SK-N-SH (cell line): ENCODE data around the gene TMPRSS11E. TPM values are rescaled to one million over a fixed set of nuclear protein-coding genes. Genes with fewer than 3 reads are reported as not detected.

Experiments used
- CTCF ChIA-PET: fragments of 300-600, 350-600 bp; formaldehyde crosslinking; extraction: SDS; loops from one replicate; lab custom pipeline; 2021; lab: Yijun Ruan, JAX
- POLR2A ChIA-PET: fragments of 350-600 bp; sonication (Branson Sonifier 250); formaldehyde crosslinking; extraction: SDS; loops from one replicate; lab custom pipeline; 2020; ENCODE audit warnings: antibody characterized with exemption, inconsistent platforms; lab: Yijun Ruan, JAX
- DNase-seq: peaks from one replicate; pipeline ENCODE4 v3.0.0; 2012
- H2AFZ ChIP-seq: fragments of 200-600 bp; sonication (generic); 2 replicates; pipeline ENCODE4 v1.8.1; 2016; ENCODE audit warnings: antibody characterized with exemption, mild to moderate bottlenecking, low read depth
- H3F3A ChIP-seq: fragments of 200-600 bp; sonication (generic); replicated peaks from 2 replicates; pipeline ENCODE3; 2016; ENCODE audit warnings: antibody characterized with exemption, mild to moderate bottlenecking; ENCODE audit not compliant: insufficient read depth
- H3K27ac ChIP-seq, 2 experiments: fragments of 200-500 bp in 1 of 2; fragments of 200-600 bp in 1 of 2; sonication (Bioruptor generic) in 1 of 2; sonication (generic), shearing (Covaris generic) in 1 of 2; 2 replicates each; pipeline versions ENCODE4 v1.5.1 to v1.6.1; 2014 to 2016; ENCODE audit warnings: low read depth in 2 of 2, inconsistent platforms in 1 of 2, low read length in 1 of 2, mild to moderate bottlenecking in 1 of 2, mixed read lengths in 1 of 2
- H3K27me3 ChIP-seq: fragments of 200-600 bp; sonication (generic), shearing (Covaris generic); 2 replicates; pipeline ENCODE4 v1.6.1; 2016; ENCODE audit warnings: mixed run types; ENCODE audit not compliant: insufficient read depth
- H3K36me3 ChIP-seq, 2 experiments: fragments of 200-500 bp in 1 of 2; fragments of 200-600 bp in 1 of 2; sonication (Bioruptor generic) in 1 of 2; sonication (generic) in 1 of 2; replicated peaks in 1 of 2; 2 replicates each; pipeline versions ENCODE3 to v1.5.1; 2014 to 2016; ENCODE audit warnings: low read length in 1 of 2, mild to moderate bottlenecking in 1 of 2; ENCODE audit not compliant: insufficient read depth in 2 of 2, control insufficient read depth in 1 of 2
- H3K4me1 ChIP-seq, 2 experiments: fragments of 200-500 bp in 1 of 2; fragments of 200-600 bp in 1 of 2; sonication (Bioruptor generic) in 1 of 2; sonication (generic), shearing (Covaris generic) in 1 of 2; 2 replicates each; pipeline versions ENCODE4 v1.5.1 to v1.6.1; 2014 to 2016; ENCODE audit warnings: low read depth in 1 of 2, low read length in 1 of 2, mixed run types in 1 of 2; ENCODE audit not compliant: insufficient read depth in 2 of 2, control insufficient read depth in 1 of 2
- H3K4me2 ChIP-seq: fragments of 200-600 bp; sonication (generic), shearing (Covaris generic); 2 replicates; pipeline ENCODE4 v1.6.1; 2017; ENCODE audit warnings: mixed run types
- H3K4me3 ChIP-seq, 2 experiments: fragments of 200-500 bp in 1 of 2; fragments of 200-600 bp in 1 of 2; sonication (Bioruptor generic) in 1 of 2; sonication (generic), shearing (Covaris generic) in 1 of 2; 2 replicates each; pipeline versions ENCODE4 v1.5.1 to v1.8.1; 2014 to 2016; ENCODE audit warnings: low read depth in 2 of 2, inconsistent platforms in 1 of 2, low read length in 1 of 2, mild to moderate bottlenecking in 1 of 2, mixed read lengths in 1 of 2, moderate library complexity in 1 of 2
- H3K79me2 ChIP-seq: fragments of 200-600 bp; sonication (generic); 2 replicates; pipeline ENCODE4 v1.8.1; 2017; ENCODE audit warnings: mild to moderate bottlenecking; ENCODE audit not compliant: insufficient read depth
- H3K9ac ChIP-seq: fragments of 200-600 bp; sonication (generic); 2 replicates; pipeline ENCODE4 v1.6.1; 2017; ENCODE audit warnings: mixed run types
- H3K9me2 ChIP-seq: fragments of 200-600 bp; sonication (generic); 2 replicates; pipeline ENCODE4 v1.6.1; 2017; ENCODE audit warnings: mixed run types
- H3K9me3 ChIP-seq: fragments of 200-600 bp; sonication (generic); 2 replicates; pipeline ENCODE4 v1.6.1; 2017; ENCODE audit warnings: mixed run types, mild to moderate bottlenecking, moderate library complexity
- H4K20me1 ChIP-seq: fragments of 200-600 bp; sonication (generic); 2 replicates; pipeline ENCODE4 v1.6.1; 2017; ENCODE audit warnings: mild to moderate bottlenecking, mixed run types; ENCODE audit not compliant: insufficient read depth
- CHD2 ChIP-seq: fragments of 150-350 bp; IDR thresholded peaks from 2 replicates; pipeline ENCODE4 v1.6.1; 2018; ENCODE audit warnings: low read length; ENCODE audit not compliant: partially characterized antibody
- FOSL2 ChIP-seq: IDR thresholded peaks from 2 replicates; pipeline ENCODE4 v1.4.0; 2012; ENCODE audit warnings: low read depth, mild to moderate bottlenecking, moderate library complexity, borderline replicate concordance
- FOXJ3 ChIP-seq: sonication (generic); formaldehyde crosslinking; IDR thresholded peaks from 2 replicates; pipeline ENCODE4 v1.5.1; 2020; ENCODE audit warnings: mild to moderate bottlenecking, missing genetic modification reagents
- FOXM1 ChIP-seq: IDR thresholded peaks from 2 replicates; pipeline ENCODE4 v1.4.0; 2012; ENCODE audit warnings: low read depth, mild to moderate bottlenecking
- RXRA ChIP-seq: IDR thresholded peaks from 2 replicates; pipeline ENCODE4 v1.4.0; 2012; ENCODE audit warnings: low read depth, mild to moderate bottlenecking, borderline replicate concordance
- SMC3 ChIP-seq: IDR thresholded peaks from 2 replicates; pipeline ENCODE4 v1.6.1; 2012; ENCODE audit warnings: low read depth, low read length, improper control_type of control experiment
- TEAD4 ChIP-seq: IDR thresholded peaks from 2 replicates; pipeline ENCODE4 v1.4.0; 2012; ENCODE audit warnings: mild to moderate bottlenecking, borderline replicate concordance; ENCODE audit not compliant: insufficient read depth
- WGBS: methylation state at CpG from one replicate; pipeline ENCODE4 v1.1.6; 2017; ENCODE audit warnings: low lambda C conversion rate; 5-methylcytosine and 5-hydroxymethylcytosine counted together
- polyA plus RNA-seq, 3 experiments: library from polyadenylated mRNA; depleted of rRNA; stranded (reverse); fragments of >200 nt; gene quantifications; 2 replicates each; pipeline ENCODE4 v1.2.3, GENCODE V29; 2012
- TF ChIP-seq, protein P1 (sequence below): fragments of 150-350 bp; IDR thresholded peaks from 2 replicates; pipeline ENCODE4 v1.6.1; 2017; ENCODE audit warnings: antibody characterized with exemption, low read length, low read depth, borderline replicate concordance
- TF ChIP-seq, protein P2 (sequence below): IDR thresholded peaks from 2 replicates; pipeline ENCODE4 v1.4.0; 2012; ENCODE audit warnings: low read depth
- TF ChIP-seq, protein P3 (sequence below): IDR thresholded peaks from 2 replicates; pipeline ENCODE4; 2012

Gene TMPRSS11E
- polyA plus RNA-seq, 1 of the 3 experiments (the other 2 are of a cell fraction): not detected

DNA sequence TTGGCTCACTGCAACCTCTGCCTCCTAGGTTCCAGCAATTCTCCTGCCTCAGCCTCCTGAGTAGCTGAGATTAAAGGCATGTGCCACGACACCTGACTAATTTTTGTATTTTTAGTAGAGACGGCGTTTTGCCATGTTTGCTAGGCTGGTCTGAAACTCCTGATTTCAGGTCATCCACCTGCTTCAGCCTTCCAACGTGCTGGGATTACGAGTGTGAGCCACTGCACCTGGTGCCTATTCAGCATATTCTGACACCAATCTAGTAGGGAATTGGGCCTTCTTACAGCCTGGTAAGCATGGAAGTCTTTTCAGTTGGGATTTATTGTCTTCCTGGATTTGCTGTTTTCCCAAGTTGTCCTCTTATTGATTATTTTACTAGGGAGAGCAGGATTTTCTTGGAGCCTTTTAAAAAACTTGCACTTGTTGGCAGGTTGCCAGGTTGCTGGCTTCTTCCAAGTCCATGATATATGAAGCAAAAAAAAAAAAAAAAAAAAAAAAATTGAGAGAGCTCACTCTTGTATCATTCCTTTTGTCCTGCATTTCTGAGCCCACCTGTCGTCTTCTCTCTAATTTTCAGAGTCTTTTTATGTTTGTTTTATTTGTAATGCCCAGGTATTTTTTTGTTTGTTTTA is 43.7 kb downstream of the TMPRSS11E start:
- H3K9me2 ChIP-seq: no peaks in the 10 kb centered on the region
- no peak overlapping the region for H3K9ac ChIP-seq
- TF ChIP-seq FOSL2: no peak
- no peak for TF ChIP-seq TEAD4
- TF ChIP-seq SMC3: no peak
- no peak for TF ChIP-seq FOXJ3 (CRISPR knock-in tag)
- TF ChIP-seq, protein P1, sequence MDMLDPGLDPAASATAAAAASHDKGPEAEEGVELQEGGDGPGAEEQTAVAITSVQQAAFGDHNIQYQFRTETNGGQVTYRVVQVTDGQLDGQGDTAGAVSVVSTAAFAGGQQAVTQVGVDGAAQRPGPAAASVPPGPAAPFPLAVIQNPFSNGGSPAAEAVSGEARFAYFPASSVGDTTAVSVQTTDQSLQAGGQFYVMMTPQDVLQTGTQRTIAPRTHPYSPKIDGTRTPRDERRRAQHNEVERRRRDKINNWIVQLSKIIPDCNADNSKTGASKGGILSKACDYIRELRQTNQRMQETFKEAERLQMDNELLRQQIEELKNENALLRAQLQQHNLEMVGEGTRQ: no peak
- TF ChIP-seq FOXM1: no peak
- TF ChIP-seq, protein P2, sequence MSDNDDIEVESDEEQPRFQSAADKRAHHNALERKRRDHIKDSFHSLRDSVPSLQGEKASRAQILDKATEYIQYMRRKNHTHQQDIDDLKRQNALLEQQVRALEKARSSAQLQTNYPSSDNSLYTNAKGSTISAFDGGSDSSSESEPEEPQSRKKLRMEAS: no peak
- no peak for TF ChIP-seq RXRA
- no peaks in the 10 kb centered on the region for H3F3A ChIP-seq
- no peak overlapping the region for H2AFZ ChIP-seq
- H3K4me2 ChIP-seq: no peak overlapping the region
- no peaks in the 10 kb centered on the region for H3K9me3 ChIP-seq
- H3K36me3 ChIP-seq: no peaks in the 10 kb centered on the region
- no peak overlapping the region for H3K27ac ChIP-seq
- no peaks in the 10 kb centered on the region for H4K20me1 ChIP-seq
- no peak overlapping the region for H3K4me3 ChIP-seq
- H3K4me1 ChIP-seq: no peaks in the 10 kb centered on the region
- H3K27me3 ChIP-seq: no peaks in the 10 kb centered on the region; the same call in 1 of the 2 replicates
- ChIA-PET POLR2A (no interaction called here), CTCF (no interaction called here)
- 10% methylated on average over 6 of the region's 6 CpGs for WGBS
- H3K79me2 ChIP-seq: no peaks in the 10 kb centered on the region
- DNase-seq: no peak

DNA sequence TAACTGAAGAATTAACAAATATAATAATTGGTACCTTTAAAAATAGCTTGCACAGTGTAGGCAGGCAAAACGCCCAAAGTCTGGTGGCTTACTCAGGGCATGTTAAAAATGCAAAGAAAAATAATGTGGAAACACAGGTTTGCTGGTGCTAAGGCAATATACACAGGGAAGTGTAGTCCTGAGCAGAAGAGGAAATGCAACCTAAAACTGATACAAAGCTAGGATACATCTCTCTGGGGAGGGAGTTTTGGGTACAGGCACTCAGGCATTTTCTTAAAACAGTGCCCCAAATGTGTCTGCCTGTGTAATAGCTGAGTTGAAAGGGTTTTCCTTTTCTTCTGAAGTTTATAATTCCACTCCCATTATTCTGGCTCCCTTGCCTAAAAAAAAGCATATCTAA is 47.4 kb downstream of the TMPRSS11E start:
- TF ChIP-seq, protein P3, sequence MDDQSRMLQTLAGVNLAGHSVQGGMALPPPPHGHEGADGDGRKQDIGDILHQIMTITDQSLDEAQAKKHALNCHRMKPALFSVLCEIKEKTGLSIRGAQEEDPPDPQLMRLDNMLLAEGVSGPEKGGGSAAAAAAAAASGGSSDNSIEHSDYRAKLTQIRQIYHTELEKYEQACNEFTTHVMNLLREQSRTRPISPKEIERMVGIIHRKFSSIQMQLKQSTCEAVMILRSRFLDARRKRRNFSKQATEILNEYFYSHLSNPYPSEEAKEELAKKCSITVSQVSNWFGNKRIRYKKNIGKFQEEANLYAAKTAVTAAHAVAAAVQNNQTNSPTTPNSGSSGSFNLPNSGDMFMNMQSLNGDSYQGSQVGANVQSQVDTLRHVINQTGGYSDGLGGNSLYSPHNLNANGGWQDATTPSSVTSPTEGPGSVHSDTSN: no peak
- TF ChIP-seq CHD2: no peak
- TF ChIP-seq, all 33 proteins: peak for 0
- CTCF ChIA-PET: interaction anchor here (0.7 to 1.2 kb wide), 2 partner anchors 10 to 676 kb away, joined by 3 to 6 read pairs; no protein-coding TSS in a partner anchor
- WGBS: 11% methylated on average over 1 of the region's 1 CpG
- no peaks in the 10 kb centered on the region for H3K79me2 ChIP-seq
- H3K9me3 ChIP-seq: no peaks in the 10 kb centered on the region
- no peaks in the 10 kb centered on the region for H3K36me3 ChIP-seq
- no peak overlapping the region for H3K4me2 ChIP-seq
- H3K4me1 ChIP-seq: no peaks in the 10 kb centered on the region
- H3K9me2 ChIP-seq: no peaks in the 10 kb centered on the region
- H3K4me3 ChIP-seq: no peak overlapping the region
- no peak overlapping the region for H2AFZ ChIP-seq
- no peak for DNase-seq
- H3K9ac ChIP-seq: no peak overlapping the region
- no peaks in the 10 kb centered on the region; the same call in 1 of the 2 replicates for H3K27me3 ChIP-seq
- POLR2A ChIA-PET: no interaction called here
- H4K20me1 ChIP-seq: no peaks in the 10 kb centered on the region
- no peaks in the 10 kb centered on the region for H3F3A ChIP-seq
- no peak overlapping the region for H3K27ac ChIP-seq
